Mesothelial cell of epicardium (in vitro differentiated cells): ENCODE results near the gene LCLAT1. TPM values are rescaled to one million over a fixed set of nuclear protein-coding genes. Genes with fewer than 3 reads are reported as not detected.

Experiments used
- DNase-seq, 2 experiments: peaks; one replicate each; pipeline ENCODE4 v3.0.0; 2021; ENCODE audit warnings: low spot score in 2 of 2; ENCODE audit not compliant: unreplicated experiment in 2 of 2
- H3K27ac Mint-ChIP-seq: 2 replicates; pipeline ENCODE4 v1.8.0; 2021; ENCODE audit warnings: mixed read lengths
- H3K27me3 Mint-ChIP-seq: 2 replicates; pipeline ENCODE4 v1.8.0; 2021; ENCODE audit warnings: low read depth, mixed read lengths
- H3K36me3 Mint-ChIP-seq: 2 replicates; pipeline ENCODE4 v1.8.0; 2021; ENCODE audit warnings: mixed read lengths
- H3K4me1 Mint-ChIP-seq: 2 replicates; pipeline ENCODE4 v1.8.0; 2021; ENCODE audit warnings: mixed read lengths
- H3K4me3 Mint-ChIP-seq: 2 replicates; pipeline ENCODE4 v1.8.0; 2021; ENCODE audit warnings: mild to moderate bottlenecking, moderate library complexity, mixed read lengths
- H3K9me3 Mint-ChIP-seq: 2 replicates; pipeline ENCODE4 v1.8.0; 2021; ENCODE audit warnings: mixed read lengths
- total RNA-seq: library from RNA; stranded (reverse); gene quantifications from 3 replicates; pipeline ENCODE4 v1.2.1, GENCODE V29; 2021
- TF ChIP-seq, protein P1 (sequence below): fragments of 200-600 bp; sonication (generic); IDR thresholded peaks from one replicate; pipeline ENCODE4 v1.5.0; 2021; ENCODE audit warnings: antibody characterized with exemption; ENCODE audit not compliant: unreplicated experiment

LCLAT1 gene
- total RNA-seq, 1 donor from 2014 or later, result 23.2 TPM

- H3K9me3 Mint-ChIP-seq, result no peaks in the 10 kb centered on the region
- TF ChIP-seq, protein P1, sequence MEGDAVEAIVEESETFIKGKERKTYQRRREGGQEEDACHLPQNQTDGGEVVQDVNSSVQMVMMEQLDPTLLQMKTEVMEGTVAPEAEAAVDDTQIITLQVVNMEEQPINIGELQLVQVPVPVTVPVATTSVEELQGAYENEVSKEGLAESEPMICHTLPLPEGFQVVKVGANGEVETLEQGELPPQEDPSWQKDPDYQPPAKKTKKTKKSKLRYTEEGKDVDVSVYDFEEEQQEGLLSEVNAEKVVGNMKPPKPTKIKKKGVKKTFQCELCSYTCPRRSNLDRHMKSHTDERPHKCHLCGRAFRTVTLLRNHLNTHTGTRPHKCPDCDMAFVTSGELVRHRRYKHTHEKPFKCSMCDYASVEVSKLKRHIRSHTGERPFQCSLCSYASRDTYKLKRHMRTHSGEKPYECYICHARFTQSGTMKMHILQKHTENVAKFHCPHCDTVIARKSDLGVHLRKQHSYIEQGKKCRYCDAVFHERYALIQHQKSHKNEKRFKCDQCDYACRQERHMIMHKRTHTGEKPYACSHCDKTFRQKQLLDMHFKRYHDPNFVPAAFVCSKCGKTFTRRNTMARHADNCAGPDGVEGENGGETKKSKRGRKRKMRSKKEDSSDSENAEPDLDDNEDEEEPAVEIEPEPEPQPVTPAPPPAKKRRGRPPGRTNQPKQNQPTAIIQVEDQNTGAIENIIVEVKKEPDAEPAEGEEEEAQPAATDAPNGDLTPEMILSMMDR, result no peak
- H3K36me3 Mint-ChIP-seq, result no peaks in the 10 kb centered on the region
- peaks cover 14% of the 10 kb centered on the region for H3K27me3 Mint-ChIP-seq
- H3K27ac Mint-ChIP-seq, result no peak overlapping the region
- H3K4me1 Mint-ChIP-seq, result peaks cover 41% of the 10 kb centered on the region
- DNase-seq, result no peak
- no peak overlapping the region for H3K4me3 Mint-ChIP-seq
These were observed 43.3 kb upstream of the LCLAT1 start for GRCh38 chr2:30403592-30404312.

DNA sequence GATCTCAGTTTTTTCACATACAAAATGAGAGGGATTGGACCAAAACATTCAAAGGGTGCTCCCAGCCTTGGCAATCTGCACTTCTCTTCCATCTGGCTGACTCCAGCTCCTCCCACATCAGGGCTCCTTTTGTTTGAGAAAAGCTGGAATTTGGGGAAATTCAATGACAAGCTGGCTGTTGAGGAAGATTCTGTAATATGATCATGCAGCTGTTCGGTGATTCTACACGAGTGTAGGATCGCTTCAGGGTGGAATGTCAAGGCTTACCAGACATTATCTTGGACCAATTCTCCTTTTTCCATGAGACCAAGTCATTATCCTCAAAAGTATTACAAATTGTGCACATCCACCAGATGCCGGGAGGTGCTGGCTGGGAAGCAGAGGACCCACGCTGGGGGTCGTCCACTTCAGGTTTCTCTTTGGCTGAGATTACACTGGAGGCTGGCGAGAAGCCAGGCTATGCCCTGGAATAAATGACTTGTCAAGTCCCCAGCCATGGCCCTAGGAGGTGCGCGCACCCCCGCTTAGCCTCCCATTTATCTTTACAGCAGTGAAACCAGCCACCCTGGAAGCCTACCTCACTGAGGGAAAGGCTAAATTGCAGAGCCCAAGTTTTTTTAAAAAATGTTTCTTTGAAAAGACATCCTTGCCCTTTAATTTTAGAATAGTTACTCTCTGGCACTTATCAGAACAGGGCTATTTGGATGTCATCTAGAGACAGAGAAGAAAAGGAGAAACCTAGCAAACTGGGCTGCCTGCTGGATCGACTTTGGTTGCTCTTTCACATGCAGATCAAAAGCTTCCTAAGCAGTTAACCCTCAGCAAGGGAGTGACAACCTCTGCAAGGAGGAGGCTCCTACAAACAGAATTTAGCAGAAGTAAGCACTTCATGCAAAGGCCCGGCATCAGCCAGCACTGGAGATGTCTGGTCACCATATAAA lies 42.5 kb upstream of the LCLAT1 start:
- Mint-ChIP-seq H3K27me3 (peaks cover 14% of the 10 kb centered on the region), H3K27ac (peak overlapping the region; percentile 57), H3K36me3 (no peaks in the 10 kb centered on the region), H3K4me3 (no peak overlapping the region), H3K4me1 (peaks cover 44% of the 10 kb centered on the region), H3K9me3 (no peaks in the 10 kb centered on the region)
- TF ChIP-seq, protein P1, result no peak
- no peak for DNase-seq

GRCh38 chr2:30405260-30405605 lies 41.8 kb upstream of the LCLAT1 start:
- Mint-ChIP-seq H3K27ac (no peak overlapping the region), H3K27me3 (peaks cover 14% of the 10 kb centered on the region), H3K4me1 (peaks cover 42% of the 10 kb centered on the region), H3K4me3 (no peak overlapping the region), H3K9me3 (no peaks in the 10 kb centered on the region), H3K36me3 (no peaks in the 10 kb centered on the region)
- TF ChIP-seq, protein P1, result no peak
- no peak for DNase-seq

- H3K36me3 Mint-ChIP-seq, result no peaks in the 10 kb centered on the region
- no peaks in the 10 kb centered on the region for H3K9me3 Mint-ChIP-seq
- no peak overlapping the region for H3K4me3 Mint-ChIP-seq
- no peak for DNase-seq
- TF ChIP-seq, protein P1, result no peak
- H3K27me3 Mint-ChIP-seq, result peaks cover 14% of the 10 kb centered on the region
- H3K27ac Mint-ChIP-seq, result no peak overlapping the region
- peaks cover 44% of the 10 kb centered on the region for H3K4me1 Mint-ChIP-seq
These were observed 40.2 kb upstream of the LCLAT1 start for GRCh38 chr2:30406853-30407252.

DNA sequence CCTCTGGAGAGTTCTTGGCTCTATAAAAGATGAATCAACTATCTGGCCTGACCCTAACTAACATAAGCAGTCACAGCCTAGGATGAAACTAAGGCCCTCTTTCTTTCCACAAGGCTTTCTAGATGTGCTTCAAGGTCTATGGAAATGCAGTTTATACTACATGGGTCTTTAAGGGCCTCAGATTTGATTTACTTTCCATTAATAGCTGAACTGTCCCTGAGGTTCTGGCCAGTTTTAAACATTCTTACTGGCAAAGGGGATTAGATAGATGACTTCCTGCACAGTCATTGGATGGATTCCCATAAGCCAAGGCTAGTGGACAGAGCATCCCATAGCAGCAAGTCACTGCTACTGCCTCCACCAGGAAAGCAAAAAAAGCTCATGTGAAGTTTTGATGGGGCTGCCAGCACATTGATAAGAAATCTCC lies 38.1 kb upstream of the LCLAT1 start:
- H3K36me3 Mint-ChIP-seq, result no peaks in the 10 kb centered on the region
- no peaks in the 10 kb centered on the region for H3K9me3 Mint-ChIP-seq
- peak overlapping the region; percentile 17 for H3K27ac Mint-ChIP-seq
- no peak for DNase-seq
- H3K27me3 Mint-ChIP-seq, result peaks cover 11% of the 10 kb centered on the region
- peaks cover 59% of the 10 kb centered on the region for H3K4me1 Mint-ChIP-seq
- H3K4me3 Mint-ChIP-seq, result no peak overlapping the region
- TF ChIP-seq, protein P1, result no peak
